ENCODE data around the gene FAM193B.
A peak's percentile ranks its signal among the peaks of the same experiment; 100 is the strongest.

Gene FAM193B

DNA sequence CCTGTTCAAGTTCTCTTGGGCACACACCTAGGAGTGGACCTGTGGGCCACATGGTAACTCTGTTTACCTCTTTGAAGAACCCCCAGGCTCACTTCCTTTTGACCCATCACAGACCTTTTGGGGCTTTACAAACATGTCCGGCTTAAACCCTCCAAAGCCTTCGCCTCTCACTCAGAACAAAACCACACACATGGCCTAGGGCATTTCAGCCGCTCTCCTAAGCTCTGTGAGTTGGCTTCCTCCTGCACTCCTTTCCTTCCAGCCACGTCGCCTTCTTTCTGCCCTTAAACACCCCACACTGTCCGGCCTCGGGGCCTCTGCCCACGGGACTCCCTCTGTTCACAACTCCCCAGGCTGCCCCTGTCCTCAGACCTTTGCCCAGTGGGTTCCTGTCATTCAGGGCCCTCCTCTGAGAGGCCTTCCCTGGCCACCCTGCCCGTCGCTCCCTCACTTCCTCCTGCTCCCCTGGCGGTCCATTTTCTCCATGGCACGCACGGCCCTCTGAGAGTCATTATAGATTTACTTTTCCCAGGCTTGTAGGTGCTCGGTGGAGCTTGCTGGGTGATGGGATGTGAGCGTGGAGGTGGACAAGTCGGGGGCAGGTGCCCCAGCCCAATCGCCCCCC, 46.7 kb downstream of the FAM193B start:
- H2AFZ ChIP-seq (ENCODE audit: low read depth, low read length): no peak overlapping the region
- H4K20me1 ChIP-seq (ENCODE audit: insufficient read depth, low read length): peaks cover 11% of the 10 kb centered on the region; the same call in 1 of the 2 replicates
- H3K36me3 ChIP-seq (replicated peaks; ENCODE audit: low read depth, low read length): peaks cover 22% of the 10 kb centered on the region
- TF ChIP-seq, protein P1, sequence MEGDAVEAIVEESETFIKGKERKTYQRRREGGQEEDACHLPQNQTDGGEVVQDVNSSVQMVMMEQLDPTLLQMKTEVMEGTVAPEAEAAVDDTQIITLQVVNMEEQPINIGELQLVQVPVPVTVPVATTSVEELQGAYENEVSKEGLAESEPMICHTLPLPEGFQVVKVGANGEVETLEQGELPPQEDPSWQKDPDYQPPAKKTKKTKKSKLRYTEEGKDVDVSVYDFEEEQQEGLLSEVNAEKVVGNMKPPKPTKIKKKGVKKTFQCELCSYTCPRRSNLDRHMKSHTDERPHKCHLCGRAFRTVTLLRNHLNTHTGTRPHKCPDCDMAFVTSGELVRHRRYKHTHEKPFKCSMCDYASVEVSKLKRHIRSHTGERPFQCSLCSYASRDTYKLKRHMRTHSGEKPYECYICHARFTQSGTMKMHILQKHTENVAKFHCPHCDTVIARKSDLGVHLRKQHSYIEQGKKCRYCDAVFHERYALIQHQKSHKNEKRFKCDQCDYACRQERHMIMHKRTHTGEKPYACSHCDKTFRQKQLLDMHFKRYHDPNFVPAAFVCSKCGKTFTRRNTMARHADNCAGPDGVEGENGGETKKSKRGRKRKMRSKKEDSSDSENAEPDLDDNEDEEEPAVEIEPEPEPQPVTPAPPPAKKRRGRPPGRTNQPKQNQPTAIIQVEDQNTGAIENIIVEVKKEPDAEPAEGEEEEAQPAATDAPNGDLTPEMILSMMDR (IDR thresholded peaks at IDR 0.05; ENCODE audit: low read depth, low read length): no peak
- TF ChIP-seq EZH2phosphoT487 (IDR thresholded peaks at IDR 0.05; ENCODE audit: low read depth): no peak
- no peaks in the 10 kb centered on the region for H3K79me2 ChIP-seq (ENCODE audit: low read length)
- H3K9me3 ChIP-seq (ENCODE audit: insufficient read depth, low read length): no peaks in the 10 kb centered on the region; the same call in 1 of the 2 replicates
- no peaks in the 10 kb centered on the region for H3K27me3 ChIP-seq (ENCODE audit: low read depth, low read length)
- H3K4me2 ChIP-seq (ENCODE audit: low read length): no peak overlapping the region
- H3K4me3 ChIP-seq (ENCODE audit: low read length): no peak overlapping the region
- H3K9ac ChIP-seq (ENCODE audit: low read length): no peak overlapping the region
- H3K27ac ChIP-seq (ENCODE audit: low read length): no peak overlapping the region
- peaks cover 36% of the 10 kb centered on the region for H3K4me1 ChIP-seq (ENCODE audit: low read length)

DNA sequence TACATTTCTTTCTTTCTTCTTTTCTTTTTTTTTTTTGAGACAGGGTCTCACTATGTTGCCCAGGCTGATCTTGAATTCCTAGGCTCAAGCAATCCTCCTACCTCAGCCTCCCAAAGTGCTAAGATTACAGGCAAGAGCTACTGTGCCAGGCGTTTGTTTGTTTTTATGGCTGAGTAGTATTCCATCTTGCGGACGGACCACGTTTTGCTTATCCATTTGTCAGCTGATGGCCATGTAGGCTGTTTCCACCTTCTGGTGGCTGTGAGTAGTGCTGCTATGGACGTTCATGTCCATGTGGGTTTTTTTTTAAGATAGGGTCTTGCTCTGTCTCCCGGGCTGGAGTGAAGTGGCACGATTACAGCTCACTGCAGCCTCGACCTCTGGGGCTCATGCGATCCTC, 47.2 kb downstream of the FAM193B start:
- Histone ChIP-seq H3K36me3 (replicated peaks; ENCODE audit: low read depth, low read length) (peaks cover 19% of the 10 kb centered on the region), H4K20me1 (ENCODE audit: insufficient read depth, low read length) (peaks cover 17% of the 10 kb centered on the region), H3K9ac (ENCODE audit: low read length) (no peak overlapping the region), H2AFZ (ENCODE audit: low read depth, low read length) (no peak overlapping the region), H3K27me3 (ENCODE audit: low read depth, low read length) (no peaks in the 10 kb centered on the region), H3K27ac (ENCODE audit: low read length) (no peak overlapping the region), H3K4me1 (ENCODE audit: low read length) (peaks cover 42% of the 10 kb centered on the region), H3K9me3 (ENCODE audit: insufficient read depth, low read length) (no peaks in the 10 kb centered on the region; the same call in 1 of the 2 replicates), H3K4me2 (ENCODE audit: low read length) (no peak overlapping the region), H3K79me2 (ENCODE audit: low read length) (no peaks in the 10 kb centered on the region), H3K4me3 (ENCODE audit: low read length) (no peak overlapping the region)
- no peak for TF ChIP-seq EZH2phosphoT487 (IDR thresholded peaks at IDR 0.05; ENCODE audit: low read depth)
- TF ChIP-seq, protein P1 (IDR thresholded peaks at IDR 0.05; ENCODE audit: low read depth, low read length): peak; percentile 16; the same call in 1 of the 2 replicates

DNA sequence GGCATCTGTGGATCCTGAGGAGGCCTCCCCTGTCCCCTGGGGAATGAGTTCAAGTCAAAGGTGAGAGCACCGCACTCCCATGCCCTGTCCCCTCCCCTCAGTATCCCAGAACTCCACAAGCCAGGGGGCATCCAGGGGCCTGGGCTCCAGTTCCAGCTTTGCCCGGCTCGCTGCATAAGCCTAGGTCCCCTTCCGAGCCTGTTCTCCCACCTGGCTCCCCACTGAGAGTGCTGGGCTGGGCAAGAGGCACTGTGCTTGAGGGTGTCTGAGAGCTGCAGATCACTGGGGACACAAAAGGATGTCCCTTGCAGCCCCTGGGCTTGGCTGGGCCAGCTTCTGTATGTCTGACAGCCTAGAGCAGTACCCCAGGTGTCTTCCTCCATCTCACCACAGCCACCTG, 49.3 kb downstream of the FAM193B start:
- no peaks in the 10 kb centered on the region for H3K9me3 ChIP-seq (ENCODE audit: insufficient read depth, low read length)
- H3K9ac ChIP-seq (ENCODE audit: low read length): no peak overlapping the region
- no peaks in the 10 kb centered on the region for H3K27me3 ChIP-seq (ENCODE audit: low read depth, low read length)
- no peak overlapping the region for H2AFZ ChIP-seq (ENCODE audit: low read depth, low read length)
- no peaks in the 10 kb centered on the region for H3K79me2 ChIP-seq (ENCODE audit: low read length)
- H3K4me3 ChIP-seq (ENCODE audit: low read length): no peak overlapping the region
- TF ChIP-seq, protein P1 (IDR thresholded peaks at IDR 0.05; ENCODE audit: low read depth, low read length): no peak
- TF ChIP-seq EZH2phosphoT487 (IDR thresholded peaks at IDR 0.05; ENCODE audit: low read depth): no peak
- peaks cover 45% of the 10 kb centered on the region for H3K4me1 ChIP-seq (ENCODE audit: low read length)
- peaks cover 5% of the 10 kb centered on the region for H3K36me3 ChIP-seq (replicated peaks; ENCODE audit: low read depth, low read length)
- no peak overlapping the region for H3K27ac ChIP-seq (ENCODE audit: low read length)
- peaks cover 26% of the 10 kb centered on the region for H4K20me1 ChIP-seq (ENCODE audit: insufficient read depth, low read length)
- H3K4me2 ChIP-seq (ENCODE audit: low read length): no peak overlapping the region

DNA sequence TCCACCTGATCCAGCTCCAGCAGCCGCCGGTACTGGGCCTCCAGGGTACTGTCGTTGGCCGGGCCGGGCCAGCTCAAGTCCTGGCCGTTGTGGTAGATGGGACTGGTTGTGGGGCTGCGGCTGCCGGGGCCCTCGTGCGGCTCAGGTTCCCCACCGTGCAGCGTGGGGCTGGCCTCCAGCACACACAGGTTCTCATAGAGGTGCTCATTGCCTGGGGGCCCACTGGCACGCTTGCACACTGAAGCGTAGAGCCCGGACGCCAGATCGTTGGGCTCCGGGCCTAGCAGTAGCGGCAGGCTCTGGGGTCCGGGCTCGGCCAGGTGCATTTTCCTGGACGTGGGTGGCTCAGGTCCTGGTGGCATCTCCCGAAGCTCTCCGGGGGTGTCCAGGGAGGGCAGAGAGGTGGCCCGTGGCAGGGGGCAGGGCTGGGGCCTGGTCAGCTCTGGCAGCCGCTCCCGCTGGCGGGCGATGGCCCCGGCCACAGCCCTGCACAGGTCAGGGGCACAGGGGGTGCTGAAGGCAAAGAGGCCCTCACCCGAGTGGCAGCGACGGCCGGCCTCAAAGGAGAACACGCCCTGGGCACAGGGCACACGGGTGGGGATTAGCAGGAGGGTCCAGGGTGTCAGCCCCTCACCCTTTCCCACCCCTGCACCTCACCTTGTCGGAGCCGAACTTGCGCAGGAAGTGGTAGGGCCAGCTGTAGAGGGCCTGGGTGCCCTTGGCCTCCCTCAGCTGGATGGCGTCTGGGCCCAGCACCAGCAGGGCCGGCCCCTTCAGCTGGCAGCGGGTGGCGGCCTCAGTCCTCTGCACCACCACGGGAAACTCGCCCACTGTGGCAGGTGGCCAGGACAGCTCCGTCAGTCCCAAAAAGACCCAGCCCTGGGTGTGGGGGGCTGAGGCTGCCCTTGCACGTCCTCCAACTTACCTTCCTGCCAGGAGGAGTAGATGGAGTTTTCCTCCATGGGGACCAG, 50.0 kb downstream of the FAM193B start:
- no peak overlapping the region for H3K4me3 ChIP-seq (ENCODE audit: low read length)

More for the DNA sequence above, 50.0 kb downstream of the FAM193B start:
- Histone ChIP-seq H3K27ac (ENCODE audit: low read length) (no peak overlapping the region), H3K36me3 (replicated peaks; ENCODE audit: low read depth, low read length) (peaks cover 5% of the 10 kb centered on the region), H2AFZ (ENCODE audit: low read depth, low read length) (no peak overlapping the region), H3K9me3 (ENCODE audit: insufficient read depth, low read length) (no peaks in the 10 kb centered on the region), H3K27me3 (ENCODE audit: low read depth, low read length) (peaks cover 6% of the 10 kb centered on the region), H3K79me2 (ENCODE audit: low read length) (no peaks in the 10 kb centered on the region), H3K9ac (ENCODE audit: low read length) (no peak overlapping the region), H3K4me1 (ENCODE audit: low read length) (peaks cover 38% of the 10 kb centered on the region), H3K4me2 (ENCODE audit: low read length) (no peak overlapping the region), H4K20me1 (ENCODE audit: insufficient read depth, low read length) (peaks cover 26% of the 10 kb centered on the region)
- TF ChIP-seq, protein P1 (IDR thresholded peaks at IDR 0.05; ENCODE audit: low read depth, low read length): no peak
- TF ChIP-seq EZH2phosphoT487 (IDR thresholded peaks at IDR 0.05; ENCODE audit: low read depth): no peak
